ENCODE measurements around the gene SRGAP3. TPM values are rescaled to one million over a fixed set of nuclear protein-coding genes. Genes with fewer than 3 reads are reported as not detected.

The SRGAP3 gene
- total RNA-seq, 2 donors from 2014 or later: 10.9 to 11.4 TPM

GRCh38 chr3:8988384-8988655 lies 261.1 kb downstream of the SRGAP3 start:
- no peak overlapping the region for H3K4me3 ChIP-seq
- 34% methylated on average over 2 of the region's 2 CpGs; no CpG with 5 or more reads in 1 of the 2 donors for WGBS, 2 donors
- TF ChIP-seq, protein P1, sequence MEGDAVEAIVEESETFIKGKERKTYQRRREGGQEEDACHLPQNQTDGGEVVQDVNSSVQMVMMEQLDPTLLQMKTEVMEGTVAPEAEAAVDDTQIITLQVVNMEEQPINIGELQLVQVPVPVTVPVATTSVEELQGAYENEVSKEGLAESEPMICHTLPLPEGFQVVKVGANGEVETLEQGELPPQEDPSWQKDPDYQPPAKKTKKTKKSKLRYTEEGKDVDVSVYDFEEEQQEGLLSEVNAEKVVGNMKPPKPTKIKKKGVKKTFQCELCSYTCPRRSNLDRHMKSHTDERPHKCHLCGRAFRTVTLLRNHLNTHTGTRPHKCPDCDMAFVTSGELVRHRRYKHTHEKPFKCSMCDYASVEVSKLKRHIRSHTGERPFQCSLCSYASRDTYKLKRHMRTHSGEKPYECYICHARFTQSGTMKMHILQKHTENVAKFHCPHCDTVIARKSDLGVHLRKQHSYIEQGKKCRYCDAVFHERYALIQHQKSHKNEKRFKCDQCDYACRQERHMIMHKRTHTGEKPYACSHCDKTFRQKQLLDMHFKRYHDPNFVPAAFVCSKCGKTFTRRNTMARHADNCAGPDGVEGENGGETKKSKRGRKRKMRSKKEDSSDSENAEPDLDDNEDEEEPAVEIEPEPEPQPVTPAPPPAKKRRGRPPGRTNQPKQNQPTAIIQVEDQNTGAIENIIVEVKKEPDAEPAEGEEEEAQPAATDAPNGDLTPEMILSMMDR (IDR thresholded peaks at IDR 0.05): no peak
- TF ChIP-seq POLR2A (IDR thresholded peaks at IDR 0.05): no peak
- no peak overlapping the region for H3K27ac ChIP-seq
- intact Hi-C loops (cut with DNase I): no loop called here
- ATAC-seq: no peak
- H3K27me3 ChIP-seq: no peaks in the 10 kb centered on the region
- H3K36me3 ChIP-seq (replicated peaks in 1 of 2; ENCODE audit: insufficient read depth in 1 of 2, low read depth in 2 of 2): no peaks in the 10 kb centered on the region
- DNase-seq: no peak
- no peaks in the 10 kb centered on the region for H3K4me1 ChIP-seq
- no peaks in the 10 kb centered on the region for H3K9me3 ChIP-seq

- 19 to 22% methylated on average over 14 to 15 of the region's 15 CpGs for WGBS, 2 donors
- H3K27me3 ChIP-seq: no peaks in the 10 kb centered on the region
- TF ChIP-seq POLR2A (IDR thresholded peaks at IDR 0.05): no peak
- TF ChIP-seq, protein P1 (IDR thresholded peaks at IDR 0.05): peak; percentile 58 to 76 (median 69)
- DNase-seq (peak; percentile 55 to 73 (median 68)), ATAC-seq (peak; percentile 81)
- no peaks in the 10 kb centered on the region for H3K4me1 ChIP-seq
- H3K27ac ChIP-seq: no peak overlapping the region
- no peak overlapping the region for H3K4me3 ChIP-seq
- intact Hi-C loops (cut with DNase I): no loop called here
- no peaks in the 10 kb centered on the region for H3K36me3 ChIP-seq (replicated peaks in 1 of 2; ENCODE audit: insufficient read depth in 1 of 2, low read depth in 2 of 2)
- H3K9me3 ChIP-seq: no peaks in the 10 kb centered on the region
Observed at GRCh38 chr3:8987645-8988383, 261.6 kb downstream of the SRGAP3 start.

- intact Hi-C loops (cut with DNase I): no loop called here
- no peak overlapping the region for H3K27ac ChIP-seq
- ATAC-seq: no peak
- DNase-seq: no peak
- no peaks in the 10 kb centered on the region for H3K36me3 ChIP-seq (replicated peaks in 1 of 2; ENCODE audit: insufficient read depth in 1 of 2, low read depth in 2 of 2)
- H3K4me1 ChIP-seq: no peaks in the 10 kb centered on the region
- no peaks in the 10 kb centered on the region for H3K27me3 ChIP-seq
- H3K9me3 ChIP-seq: no peaks in the 10 kb centered on the region
- no peak for TF ChIP-seq POLR2A (IDR thresholded peaks at IDR 0.05)
- TF ChIP-seq, protein P1 (IDR thresholded peaks at IDR 0.05): no peak
- WGBS, 2 donors: 64 to 67% methylated on average over 6 of the region's 6 CpGs
- H3K4me3 ChIP-seq: no peak overlapping the region
Observed at GRCh38 chr3:8987226-8987625, 262.2 kb downstream of the SRGAP3 start.

DNA sequence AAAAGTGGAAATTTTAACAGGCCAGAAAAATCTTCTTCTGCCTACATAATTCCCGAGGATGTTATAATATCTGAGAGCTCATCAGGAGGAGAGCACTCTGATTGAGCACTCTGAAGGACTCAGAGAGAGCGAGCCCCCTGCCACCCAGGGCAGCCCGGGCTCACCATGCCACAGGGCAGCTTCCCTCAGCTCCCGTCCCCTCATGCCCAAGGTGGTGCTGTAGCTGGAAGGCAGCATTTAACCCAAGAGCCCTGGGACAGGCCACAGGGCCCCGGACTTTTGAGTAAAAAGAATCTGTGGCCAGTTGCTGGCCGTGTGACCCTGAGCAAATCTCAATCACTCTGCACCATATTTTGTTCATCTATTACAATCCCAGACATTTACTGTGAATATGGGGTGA lies 262.7 kb downstream of the SRGAP3 start:
- WGBS, 2 donors: 63 to 65% methylated on average over 6 of the region's 6 CpGs
- no peak overlapping the region for H3K27ac ChIP-seq
- no peaks in the 10 kb centered on the region for H3K4me1 ChIP-seq
- H3K9me3 ChIP-seq: no peaks in the 10 kb centered on the region
- intact Hi-C loops (cut with DNase I): no loop called here
- no peaks in the 10 kb centered on the region for H3K36me3 ChIP-seq (replicated peaks in 1 of 2; ENCODE audit: insufficient read depth in 1 of 2, low read depth in 2 of 2)
- no peak for ATAC-seq
- DNase-seq: no peak
- TF ChIP-seq, protein P1 (IDR thresholded peaks at IDR 0.05): no peak
- no peak for TF ChIP-seq POLR2A (IDR thresholded peaks at IDR 0.05)
- H3K27me3 ChIP-seq: no peaks in the 10 kb centered on the region
- H3K4me3 ChIP-seq: no peak overlapping the region

DNA sequence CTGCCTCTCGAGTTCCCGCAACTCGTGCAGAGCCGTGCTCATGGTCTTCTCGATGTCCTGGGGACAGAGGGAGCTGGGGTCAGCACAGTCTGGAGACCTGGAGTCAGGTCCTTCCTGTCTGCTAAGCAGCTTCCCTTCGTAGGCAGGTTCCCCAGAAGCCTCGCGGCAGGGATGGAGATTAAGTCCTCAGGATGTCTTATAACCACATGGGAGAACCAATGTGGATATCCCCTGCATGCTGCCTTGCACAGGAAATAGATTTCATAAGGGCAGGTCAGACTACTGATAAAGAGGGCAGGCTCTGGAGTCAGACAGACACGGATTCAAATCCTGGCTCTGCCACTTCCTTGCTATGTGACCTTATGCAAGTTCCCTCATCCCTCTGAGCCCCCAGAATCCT lies 263.6 kb downstream of the SRGAP3 start:
- Histone ChIP-seq H3K36me3 (replicated peaks in 1 of 2; ENCODE audit: insufficient read depth in 1 of 2, low read depth in 2 of 2) (no peaks in the 10 kb centered on the region), H3K27me3 (no peaks in the 10 kb centered on the region), H3K27ac (no peak overlapping the region), H3K4me1 (no peaks in the 10 kb centered on the region), H3K9me3 (no peaks in the 10 kb centered on the region), H3K4me3 (no peak overlapping the region)
- TF ChIP-seq POLR2A (IDR thresholded peaks at IDR 0.05): no peak
- TF ChIP-seq, protein P1 (IDR thresholded peaks at IDR 0.05): no peak
- intact Hi-C loops (cut with DNase I): no loop called here
- WGBS, 2 donors: 71 to 75% methylated on average over 4 to 9 of the region's 9 CpGs
- ATAC-seq (no peak), DNase-seq (no peak)

Data from body of pancreas (tissue), 4 donors.